ENCODE results near the gene ZFYVE16. TPM values are rescaled to one million over a fixed set of nuclear protein-coding genes. Genes with fewer than 3 reads are reported as not detected.

ZFYVE16 gene
- polyA plus RNA-seq, 1 donor from 2014 or later = 75.8 TPM

DNA sequence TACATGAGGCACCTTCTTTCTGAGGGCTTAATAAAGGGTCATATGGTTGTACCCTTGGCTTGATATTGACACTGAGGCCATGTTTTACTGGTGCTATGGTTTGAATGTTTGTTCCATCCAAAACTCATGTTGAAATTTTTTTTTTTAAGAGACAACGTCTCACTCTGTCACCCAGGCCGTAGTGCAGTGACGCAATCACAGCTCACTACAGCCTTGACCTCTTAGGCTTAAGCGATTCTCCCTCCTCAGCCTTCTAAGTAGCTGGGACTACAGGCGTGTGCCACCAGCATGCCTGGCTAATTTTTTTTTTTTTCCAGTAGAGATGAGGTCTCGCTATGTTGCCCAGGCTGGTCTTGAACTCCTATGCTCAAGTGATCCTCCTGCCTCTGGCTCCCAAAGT is 101.0 kb downstream of the ZFYVE16 start:
- Histone ChIP-seq H3K9me3 (ENCODE audit: low read length) (no peaks in the 10 kb centered on the region), H3K9me2 (ENCODE audit: insufficient read depth, low read length) (no peaks in the 10 kb centered on the region), H3K27ac (ENCODE audit: low read length) (no peak overlapping the region), H3K27me3 (ENCODE audit: insufficient read depth, low read depth, low read length) (no peaks in the 10 kb centered on the region), H2AFZ (ENCODE audit: low read depth, low read length) (no peak overlapping the region), H3K36me3 (ENCODE audit: insufficient read depth, low read length) (no peaks in the 10 kb centered on the region), H3K4me2 (ENCODE audit: low read length) (no peak overlapping the region), H4K20me1 (ENCODE audit: insufficient read depth) (no peaks in the 10 kb centered on the region), H3F3A (ENCODE audit: insufficient read depth, low read length, poor library complexity, severe bottlenecking) (no peaks in the 10 kb centered on the region), H3K79me2 (replicated peaks; ENCODE audit: insufficient read depth, low read length) (no peaks in the 10 kb centered on the region), H3K9ac (ENCODE audit: low read length) (no peak overlapping the region), H3K4me3 (ENCODE audit: low read length) (no peak overlapping the region)
- TF ChIP-seq POLR2AphosphoS5 (IDR thresholded peaks at IDR 0.05) (no peak), EP300 (conservative IDR thresholded peaks at IDR 0.05; ENCODE audit: poor library complexity, severe bottlenecking) (no peak), SMC3 (conservative IDR thresholded peaks at IDR 0.05; ENCODE audit: poor library complexity) (no peak), RAD21 (conservative IDR thresholded peaks at IDR 0.05) (no peak), EZH2 (IDR thresholded peaks at IDR 0.05; ENCODE audit: borderline replicate concordance, insufficient read depth, low read length, poor library complexity, severe bottlenecking) (no peak), MXI1 (conservative IDR thresholded peaks at IDR 0.05; ENCODE audit: poor library complexity, severe bottlenecking) (no peak), TAF1 (IDR thresholded peaks at IDR 0.05; ENCODE audit: low read depth) (no peak)
- TF ChIP-seq, protein P1, sequence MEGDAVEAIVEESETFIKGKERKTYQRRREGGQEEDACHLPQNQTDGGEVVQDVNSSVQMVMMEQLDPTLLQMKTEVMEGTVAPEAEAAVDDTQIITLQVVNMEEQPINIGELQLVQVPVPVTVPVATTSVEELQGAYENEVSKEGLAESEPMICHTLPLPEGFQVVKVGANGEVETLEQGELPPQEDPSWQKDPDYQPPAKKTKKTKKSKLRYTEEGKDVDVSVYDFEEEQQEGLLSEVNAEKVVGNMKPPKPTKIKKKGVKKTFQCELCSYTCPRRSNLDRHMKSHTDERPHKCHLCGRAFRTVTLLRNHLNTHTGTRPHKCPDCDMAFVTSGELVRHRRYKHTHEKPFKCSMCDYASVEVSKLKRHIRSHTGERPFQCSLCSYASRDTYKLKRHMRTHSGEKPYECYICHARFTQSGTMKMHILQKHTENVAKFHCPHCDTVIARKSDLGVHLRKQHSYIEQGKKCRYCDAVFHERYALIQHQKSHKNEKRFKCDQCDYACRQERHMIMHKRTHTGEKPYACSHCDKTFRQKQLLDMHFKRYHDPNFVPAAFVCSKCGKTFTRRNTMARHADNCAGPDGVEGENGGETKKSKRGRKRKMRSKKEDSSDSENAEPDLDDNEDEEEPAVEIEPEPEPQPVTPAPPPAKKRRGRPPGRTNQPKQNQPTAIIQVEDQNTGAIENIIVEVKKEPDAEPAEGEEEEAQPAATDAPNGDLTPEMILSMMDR (IDR thresholded peaks at IDR 0.05; ENCODE audit: poor library complexity, severe bottlenecking) = no peak
- TF ChIP-seq, protein P2, sequence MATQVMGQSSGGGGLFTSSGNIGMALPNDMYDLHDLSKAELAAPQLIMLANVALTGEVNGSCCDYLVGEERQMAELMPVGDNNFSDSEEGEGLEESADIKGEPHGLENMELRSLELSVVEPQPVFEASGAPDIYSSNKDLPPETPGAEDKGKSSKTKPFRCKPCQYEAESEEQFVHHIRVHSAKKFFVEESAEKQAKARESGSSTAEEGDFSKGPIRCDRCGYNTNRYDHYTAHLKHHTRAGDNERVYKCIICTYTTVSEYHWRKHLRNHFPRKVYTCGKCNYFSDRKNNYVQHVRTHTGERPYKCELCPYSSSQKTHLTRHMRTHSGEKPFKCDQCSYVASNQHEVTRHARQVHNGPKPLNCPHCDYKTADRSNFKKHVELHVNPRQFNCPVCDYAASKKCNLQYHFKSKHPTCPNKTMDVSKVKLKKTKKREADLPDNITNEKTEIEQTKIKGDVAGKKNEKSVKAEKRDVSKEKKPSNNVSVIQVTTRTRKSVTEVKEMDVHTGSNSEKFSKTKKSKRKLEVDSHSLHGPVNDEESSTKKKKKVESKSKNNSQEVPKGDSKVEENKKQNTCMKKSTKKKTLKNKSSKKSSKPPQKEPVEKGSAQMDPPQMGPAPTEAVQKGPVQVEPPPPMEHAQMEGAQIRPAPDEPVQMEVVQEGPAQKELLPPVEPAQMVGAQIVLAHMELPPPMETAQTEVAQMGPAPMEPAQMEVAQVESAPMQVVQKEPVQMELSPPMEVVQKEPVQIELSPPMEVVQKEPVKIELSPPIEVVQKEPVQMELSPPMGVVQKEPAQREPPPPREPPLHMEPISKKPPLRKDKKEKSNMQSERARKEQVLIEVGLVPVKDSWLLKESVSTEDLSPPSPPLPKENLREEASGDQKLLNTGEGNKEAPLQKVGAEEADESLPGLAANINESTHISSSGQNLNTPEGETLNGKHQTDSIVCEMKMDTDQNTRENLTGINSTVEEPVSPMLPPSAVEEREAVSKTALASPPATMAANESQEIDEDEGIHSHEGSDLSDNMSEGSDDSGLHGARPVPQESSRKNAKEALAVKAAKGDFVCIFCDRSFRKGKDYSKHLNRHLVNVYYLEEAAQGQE (IDR thresholded peaks at IDR 0.05; ENCODE audit: borderline replicate concordance) = no peak

DNA sequence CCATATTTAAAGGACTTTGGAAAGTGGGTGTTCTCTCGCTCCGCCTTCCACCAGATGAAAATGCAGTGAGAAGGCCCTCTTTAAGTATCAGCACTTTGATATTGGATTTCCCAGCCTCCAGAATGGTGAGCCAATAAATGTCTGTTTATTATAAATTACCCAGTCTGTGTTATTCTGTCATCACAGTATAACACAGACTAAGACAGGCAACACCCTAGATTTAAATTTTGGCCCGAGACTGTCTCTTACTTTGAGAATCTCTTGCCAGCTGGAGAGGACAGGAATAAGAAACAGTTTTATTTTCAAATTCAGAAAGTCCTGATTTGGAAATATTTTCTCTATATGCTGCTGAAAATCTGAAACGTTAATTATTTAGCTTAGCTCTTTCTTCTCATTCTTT is 101.5 kb downstream of the ZFYVE16 start:
- H3K4me2 ChIP-seq (ENCODE audit: low read length) = no peak overlapping the region
- H3K36me3 ChIP-seq (ENCODE audit: insufficient read depth, low read length) = no peaks in the 10 kb centered on the region
- no peak overlapping the region for H2AFZ ChIP-seq (ENCODE audit: low read depth, low read length)
- no peaks in the 10 kb centered on the region for H3K27me3 ChIP-seq (ENCODE audit: insufficient read depth, low read depth, low read length)
- H3F3A ChIP-seq (ENCODE audit: insufficient read depth, low read length, poor library complexity, severe bottlenecking) = no peaks in the 10 kb centered on the region
- H3K27ac ChIP-seq (ENCODE audit: low read length) = no peak overlapping the region
- no peaks in the 10 kb centered on the region for H4K20me1 ChIP-seq (ENCODE audit: insufficient read depth)
- TF ChIP-seq, protein P2 (IDR thresholded peaks at IDR 0.05; ENCODE audit: borderline replicate concordance) = no peak
- no peaks in the 10 kb centered on the region for H3K9me3 ChIP-seq (ENCODE audit: low read length)
- no peaks in the 10 kb centered on the region for H3K79me2 ChIP-seq (replicated peaks; ENCODE audit: insufficient read depth, low read length)
- H3K9ac ChIP-seq (ENCODE audit: low read length) = no peak overlapping the region
- no peak overlapping the region for H3K4me3 ChIP-seq (ENCODE audit: low read length)
- H3K9me2 ChIP-seq (ENCODE audit: insufficient read depth, low read length) = no peaks in the 10 kb centered on the region
